IPS-15b (cell line): ENCODE data around the gene TAF4.
"Not testable (repeated sequence)": the region's sequence is repeated elsewhere in the genome, so short reads cannot be mapped to it uniquely, and the experiment has no call there.

ENCODE experiments used
- H3K27me3 ChIP-seq: one replicate; pipeline ENCODE4 v1.6.1; 2013; ENCODE audit warnings: low read length; ENCODE audit not compliant: control insufficient read depth, insufficient read depth
- H3K36me3 ChIP-seq: one replicate; pipeline ENCODE4 v1.6.1; 2013; ENCODE audit warnings: low read length; ENCODE audit not compliant: control insufficient read depth, insufficient read depth
- H3K4me1 ChIP-seq: one replicate; pipeline ENCODE4 v1.6.1; 2013; ENCODE audit warnings: mild to moderate bottlenecking, low read length; ENCODE audit not compliant: control insufficient read depth, insufficient read depth
- H3K4me3 ChIP-seq: one replicate; pipeline ENCODE4 v1.5.1; 2013; ENCODE audit warnings: low read depth, low read length
- H3K9ac ChIP-seq: one replicate; pipeline ENCODE4 v1.6.1; 2013; ENCODE audit warnings: low read depth, mild to moderate bottlenecking, low read length
- H3K9me3 ChIP-seq: one replicate; pipeline ENCODE4 v1.6.1; 2013; ENCODE audit warnings: mild to moderate bottlenecking, low read length; ENCODE audit not compliant: control insufficient read depth, insufficient read depth

Gene TAF4

GRCh38 chr20:62089393-62089792 lies 23.7 kb upstream of the TAF4 start:
- no peaks in the 10 kb centered on the region for H3K9me3 ChIP-seq
- H3K9ac ChIP-seq: no peak overlapping the region
- H3K4me1 ChIP-seq: no peaks in the 10 kb centered on the region
- H3K4me3 ChIP-seq: no peak overlapping the region
- H3K27me3 ChIP-seq: no peaks in the 10 kb centered on the region
- H3K36me3 ChIP-seq: no peaks in the 10 kb centered on the region

- no peaks in the 10 kb centered on the region for H3K27me3 ChIP-seq
- H3K4me1 ChIP-seq: no peaks in the 10 kb centered on the region
- H3K4me3 ChIP-seq: no peak overlapping the region
- no peaks in the 10 kb centered on the region for H3K9me3 ChIP-seq
- no peaks in the 10 kb centered on the region for H3K36me3 ChIP-seq
- H3K9ac ChIP-seq: no peak overlapping the region
Observed at GRCh38 chr20:62088258-62089127, 22.8 kb upstream of the TAF4 start.

- H3K36me3 ChIP-seq: no peaks in the 10 kb centered on the region
- H3K4me3 ChIP-seq: no peak overlapping the region
- H3K27me3 ChIP-seq: no peaks in the 10 kb centered on the region
- H3K4me1 ChIP-seq: no peaks in the 10 kb centered on the region
- no peak overlapping the region for H3K9ac ChIP-seq
- no peaks in the 10 kb centered on the region for H3K9me3 ChIP-seq
Observed at GRCh38 chr20:62087632-62088031, 22.0 kb upstream of the TAF4 start.

GRCh38 chr20:62087227-62087626 lies 21.5 kb upstream of the TAF4 start:
- H3K9me3 ChIP-seq: no peaks in the 10 kb centered on the region
- no peak overlapping the region for H3K4me3 ChIP-seq
- H3K36me3 ChIP-seq: no peaks in the 10 kb centered on the region

GRCh38 chr20:62085206-62085605 lies 19.5 kb upstream of the TAF4 start:
- no peak overlapping the region for H3K4me3 ChIP-seq
- no peaks in the 10 kb centered on the region for H3K4me1 ChIP-seq
- no peaks in the 10 kb centered on the region for H3K27me3 ChIP-seq
- H3K9me3 ChIP-seq: no peaks in the 10 kb centered on the region
- no peak overlapping the region for H3K9ac ChIP-seq
- H3K36me3 ChIP-seq: no peaks in the 10 kb centered on the region

More at GRCh38 chr20:62087227-62087626, 21.5 kb upstream of the TAF4 start:
- no peaks in the 10 kb centered on the region for H3K4me1 ChIP-seq
- no peak overlapping the region for H3K9ac ChIP-seq
- no peaks in the 10 kb centered on the region for H3K27me3 ChIP-seq

GRCh38 chr20:62084224-62084623 lies 18.5 kb upstream of the TAF4 start:
- not testable (repeated sequence) for H3K36me3 ChIP-seq, H3K4me3 ChIP-seq, H3K27me3 ChIP-seq, H3K9me3 ChIP-seq, H3K9ac ChIP-seq, H3K4me1 ChIP-seq

- H3K4me1 ChIP-seq: no peaks in the 10 kb centered on the region
- no peaks in the 10 kb centered on the region for H3K27me3 ChIP-seq
- H3K9me3 ChIP-seq: no peaks in the 10 kb centered on the region
- no peak overlapping the region for H3K4me3 ChIP-seq
- H3K36me3 ChIP-seq: no peaks in the 10 kb centered on the region
- no peak overlapping the region for H3K9ac ChIP-seq
Observed at GRCh38 chr20:62083312-62083711, 17.6 kb upstream of the TAF4 start.

- H3K9me3 ChIP-seq: no peaks in the 10 kb centered on the region
- no peaks in the 10 kb centered on the region for H3K27me3 ChIP-seq
- H3K4me1 ChIP-seq: no peaks in the 10 kb centered on the region
- no peak overlapping the region for H3K9ac ChIP-seq
- no peak overlapping the region for H3K4me3 ChIP-seq
- no peaks in the 10 kb centered on the region for H3K36me3 ChIP-seq
Observed at GRCh38 chr20:62080249-62080990, 14.7 kb upstream of the TAF4 start.

GRCh38 chr20:62079166-62079565 lies 13.5 kb upstream of the TAF4 start:
- Histone ChIP-seq H3K9me3 (no peaks in the 10 kb centered on the region), H3K36me3 (no peaks in the 10 kb centered on the region), H3K4me1 (no peaks in the 10 kb centered on the region), H3K9ac (no peak overlapping the region), H3K4me3 (no peak overlapping the region), H3K27me3 (no peaks in the 10 kb centered on the region)

- Histone ChIP-seq H3K4me1 (no peaks in the 10 kb centered on the region), H3K9me3 (peaks cover 5% of the 10 kb centered on the region), H3K9ac (no peak overlapping the region), H3K27me3 (no peaks in the 10 kb centered on the region), H3K36me3 (no peaks in the 10 kb centered on the region), H3K4me3 (no peak overlapping the region)
Observed at GRCh38 chr20:62073323-62073722, 7.6 kb upstream of the TAF4 start.

- not testable (repeated sequence) for H3K4me3 ChIP-seq, H3K9ac ChIP-seq, H3K27me3 ChIP-seq, H3K4me1 ChIP-seq, H3K9me3 ChIP-seq, H3K36me3 ChIP-seq
Observed at GRCh38 chr20:62071669-62072430, 6.2 kb upstream of the TAF4 start.
